K562 (cell line): Measurements from ENCODE around the gene MBD6. TPM values are rescaled to one million over a fixed set of nuclear protein-coding genes. Genes with fewer than 3 reads are reported as not detected.

Experiments
- ATAC-seq: fragments of 200-7000 bp; cut with Tn5 transposase; 3 replicates; pipeline ENCODE4 v1.9.1; 2020; ENCODE audit warnings: moderate library complexity
- BruUV-seq: library from RNA; stranded (reverse); fragments of 400-500 nt; replicated peaks from 2 replicates; lab custom pipeline; 2021; lab: Mats Ljungman, UMichigan
- CTCF ChIA-PET: fragments of 300-600 bp; formaldehyde crosslinking; extraction: SDS; loops from one replicate; lab custom pipeline; 2021; ENCODE audit warnings: low intra/inter-chr PET ratio; lab: Yijun Ruan, JAX
- POLR2A ChIA-PET: fragments of 300-600, 350-650 bp; sonication (Branson Sonifier 250); formaldehyde crosslinking; extraction: SDS; loops from one replicate; lab custom pipeline; 2021; ENCODE audit warnings: antibody characterized with exemption, inconsistent platforms; lab: Yijun Ruan, JAX
- DNase-seq, 4 experiments: peaks; one replicate each; pipeline versions ENCODE4 v3.0.0 to v3.0.0-alpha.2; 2011 to 2018; ENCODE audit warnings: low spot score in 3 of 4, mixed read lengths in 3 of 4; ENCODE audit errors: extremely low read depth in 1 of 4
- FAIRE-seq: peaks from 2 replicates; lab custom pipeline; 2011; peaks lifted over from hg19 to GRCh38; lab: Jason Lieb, UNC
- H2AFZ ChIP-seq: 2 replicates; pipeline ENCODE4 v1.6.0; 2011; ENCODE audit warnings: low read depth, low read length, control low read depth, inconsistent platforms
- H3K27ac ChIP-seq: fragments of 200-600 bp; 3 replicates; pipeline ENCODE4 v1.8.0; 2011; ENCODE audit warnings: low read depth, mild to moderate bottlenecking, control low read depth, inconsistent platforms, low read length, moderate library complexity, mixed read lengths; ENCODE audit errors: extremely low read depth
- H3K27me3 ChIP-seq, 2 experiments: fragments of 300-600 bp in 1 of 2; 2 replicates in 1 of 2; 3 replicates in 1 of 2; pipeline versions ENCODE4 v1.6.0 to v1.8.0; 2011; ENCODE audit warnings: inconsistent platforms in 2 of 2, low read length in 2 of 2, mild to moderate bottlenecking in 1 of 2, mixed read lengths in 1 of 2, moderate library complexity in 1 of 2; ENCODE audit not compliant: control insufficient read depth in 2 of 2, insufficient read depth in 2 of 2
- H3K36me3 ChIP-seq: fragments of 300-600 bp; 3 replicates; pipeline ENCODE4 v1.8.0; 2011; ENCODE audit warnings: mild to moderate bottlenecking, low read length, inconsistent platforms; ENCODE audit not compliant: control insufficient read depth, insufficient read depth
- H3K4me1 ChIP-seq, 2 experiments: fragments of 200-600 bp in 1 of 2; replicated peaks in 1 of 2; 2 replicates in 1 of 2; 3 replicates in 1 of 2; pipeline versions ENCODE4 v1.5.1 to v1.8.0; 2011; ENCODE audit warnings: inconsistent platforms in 2 of 2, low read length in 2 of 2, mild to moderate bottlenecking in 1 of 2, mixed read lengths in 1 of 2, moderate library complexity in 1 of 2; ENCODE audit not compliant: control insufficient read depth in 2 of 2, insufficient read depth in 2 of 2
- H3K4me2 ChIP-seq: 2 replicates; pipeline ENCODE4 v1.6.1; 2011; ENCODE audit warnings: low read length, control low read depth, inconsistent platforms, mixed read lengths; ENCODE audit not compliant: insufficient read depth
- H3K4me3 ChIP-seq: fragments of 200-600 bp; sonication (generic), shearing (Covaris generic); 2 replicates; pipeline ENCODE4 v1.5.1; 2016; ENCODE audit warnings: control low read depth, inconsistent platforms
- H3K79me2 ChIP-seq: fragments of 200-600 bp; 3 replicates; pipeline ENCODE4 v1.8.0; 2011; ENCODE audit warnings: low read length, inconsistent platforms; ENCODE audit not compliant: control insufficient read depth, insufficient read depth
- H3K9ac ChIP-seq, 2 experiments: 2 replicates each; pipeline versions ENCODE4 v1.6.0 to v1.6.1; 2011; ENCODE audit warnings: low read depth in 2 of 2, low read length in 2 of 2, control low read depth in 1 of 2, inconsistent platforms in 1 of 2, mild to moderate bottlenecking in 1 of 2, mixed read lengths in 1 of 2; ENCODE audit not compliant: insufficient read depth in 1 of 2
- H3K9me1 ChIP-seq: one replicate; pipeline ENCODE4 v1.6.0; 2011; ENCODE audit warnings: inconsistent platforms, mild to moderate bottlenecking, low read length, moderate library complexity; ENCODE audit not compliant: control insufficient read depth, insufficient read depth
- H3K9me3 ChIP-seq: replicated peaks from 2 replicates; pipeline ENCODE4 v1.5.1; 2011; ENCODE audit warnings: low read depth, low read length, inconsistent platforms; ENCODE audit not compliant: control insufficient read depth, insufficient read depth
- H4K20me1 ChIP-seq: replicated peaks from 2 replicates; pipeline ENCODE4 v1.6.1; 2011; ENCODE audit warnings: low read length, inconsistent platforms, mixed read lengths; ENCODE audit not compliant: control insufficient read depth, insufficient read depth
- CEBPZ ChIP-seq: fragments of 150-350 bp; IDR thresholded peaks from 2 replicates; pipeline ENCODE4 v1.6.1; 2014; ENCODE audit warnings: low read depth, mild to moderate bottlenecking, low read length, borderline replicate concordance
- CXXC5 ChIP-seq: fragments of 250-450 bp; sonication (Bioruptor Pico); IDR thresholded peaks from 2 replicates; pipeline ENCODE4 v1.8.0; 2022; ENCODE audit warnings: inconsistent platforms, mild to moderate bottlenecking, moderate library complexity
- E2F4 ChIP-seq: sonication (generic); formaldehyde crosslinking; IDR thresholded peaks from 2 replicates; pipeline ENCODE4 v1.8.0; 2022; ENCODE audit warnings: mild to moderate bottlenecking, low read depth, missing genetic modification reagents
- ELF4 ChIP-seq: fragments of 450-650 bp; formaldehyde crosslinking; IDR thresholded peaks from 2 replicates; pipeline ENCODE4 v1.4.0; 2022; ENCODE audit warnings: missing genetic modification characterization
- GTF2A2 ChIP-seq: IDR thresholded peaks from 2 replicates; pipeline ENCODE4 v1.6.1; 2016; ENCODE audit warnings: mild to moderate bottlenecking, missing genetic modification characterization, missing compliant biosample characterization
- KLF16 ChIP-seq: IDR thresholded peaks from 2 replicates; pipeline ENCODE4 v1.6.1; 2016; ENCODE audit warnings: antibody characterized with exemption
- NFIX ChIP-seq: fragments of 250-450 bp; sonication (Bioruptor Pico); IDR thresholded peaks from 2 replicates; pipeline ENCODE4 v1.4.0; 2020; ENCODE audit warnings: low read depth, mild to moderate bottlenecking, moderate library complexity
- PPARD ChIP-seq: fragments of 250-450 bp; sonication (Bioruptor Pico); IDR thresholded peaks from 2 replicates; pipeline ENCODE4 v1.8.0; 2022; ENCODE audit warnings: inconsistent platforms, mild to moderate bottlenecking, moderate library complexity
- PRMT5 ChIP-seq: sonication (generic); formaldehyde crosslinking; IDR thresholded peaks from 2 replicates; pipeline ENCODE4 v1.5.0; 2020; ENCODE audit warnings: missing genetic modification reagents
- SMAD2 ChIP-seq: fragments of 150-350 bp; IDR thresholded peaks from 2 replicates; pipeline ENCODE4 v1.6.1; 2014; ENCODE audit warnings: low read depth, mild to moderate bottlenecking, low read length
- TRIM28 ChIP-seq: fragments of 450-650 bp; IDR thresholded peaks from 2 replicates; pipeline ENCODE4 v1.6.1; 2017
- ZC3H8 ChIP-seq: fragments of 450-650 bp; IDR thresholded peaks from 2 replicates; pipeline ENCODE4 v1.6.1; 2017
- ZNF512 ChIP-seq: IDR thresholded peaks from 2 replicates; pipeline ENCODE4 v1.6.1; 2016; ENCODE audit warnings: missing genetic modification characterization, missing compliant biosample characterization
- ZNF764 ChIP-seq: fragments of 250-450 bp; sonication (Bioruptor Pico); IDR thresholded peaks from 2 replicates; pipeline ENCODE4 v1.4.0; 2020; ENCODE audit warnings: low read depth, mild to moderate bottlenecking, moderate library complexity
- WGBS: fragments of 100-300 bp; shearing (Covaris generic); methylation state at CpG from one replicate; pipeline ENCODE4 v1.1.6; 2016; ENCODE audit warnings: low coverage, mixed read lengths; ENCODE audit not compliant: insufficient coverage; ENCODE audit errors: missing lambda C conversion rate; 5-methylcytosine and 5-hydroxymethylcytosine counted together
- in situ Hi-C: fragments of 300-500 bp; cut with MboI; formaldehyde crosslinking; loops from 4 replicates; pipeline ENCODE4 v1.15.0; 2018; ENCODE audit warnings: inconsistent platforms, mixed read lengths
- intact Hi-C: fragments of 100-400 bp; cut with micrococcal nuclease; formaldehyde crosslinking; loops from 2 replicates; pipeline ENCODE4 v1.14.2; 2022
- polyA plus RNA-seq, 8 experiments: library from polyadenylated mRNA; depleted of rRNA in 4 of 8; stranded (reverse) in 5 of 8; unstranded in 3 of 8; fragments of >200 nt; fragmentation: Nextera tagmentation in 2 of 8; fragmentation: Illumina TruSeq in 1 of 8; extraction: Ambion mirVana in 2 of 8; extraction: Trizol in 1 of 8; gene quantifications; 2 replicates each; pipeline versions ENCODE4 v1.2.1 to v1.2.3, GENCODE V29; 2011 to 2014; ENCODE audit warnings: inconsistent platforms in 1 of 8, missing spikeins in 1 of 8
- total RNA-seq, 7 experiments: library from RNA; depleted of rRNA in 6 of 7; stranded (reverse); fragments of >200 nt in 6 of 7; fragmentation: Illumina TruSeq in 2 of 7; extraction: Trizol in 2 of 7; gene quantifications; 2 replicates each; pipeline versions ENCODE4 v1.2.1 to v1.2.3, GENCODE V29; 2011 to 2021; ENCODE audit warnings: low replicate concordance in 1 of 7
- TF ChIP-seq, protein P1 (sequence below): fragments of 250-450 bp; sonication (Bioruptor Pico); IDR thresholded peaks from 2 replicates; pipeline ENCODE4 v1.8.0; 2022; ENCODE audit warnings: moderate library complexity, mild to moderate bottlenecking, inconsistent platforms

Gene MBD6
- total and polyA plus RNA-seq, 9 of the 15 experiments (the other 6 are each of a cell fraction or from before 2014, with no cell fraction given) = 2.0 to 54.8 (median 3.8) TPM

DNA sequence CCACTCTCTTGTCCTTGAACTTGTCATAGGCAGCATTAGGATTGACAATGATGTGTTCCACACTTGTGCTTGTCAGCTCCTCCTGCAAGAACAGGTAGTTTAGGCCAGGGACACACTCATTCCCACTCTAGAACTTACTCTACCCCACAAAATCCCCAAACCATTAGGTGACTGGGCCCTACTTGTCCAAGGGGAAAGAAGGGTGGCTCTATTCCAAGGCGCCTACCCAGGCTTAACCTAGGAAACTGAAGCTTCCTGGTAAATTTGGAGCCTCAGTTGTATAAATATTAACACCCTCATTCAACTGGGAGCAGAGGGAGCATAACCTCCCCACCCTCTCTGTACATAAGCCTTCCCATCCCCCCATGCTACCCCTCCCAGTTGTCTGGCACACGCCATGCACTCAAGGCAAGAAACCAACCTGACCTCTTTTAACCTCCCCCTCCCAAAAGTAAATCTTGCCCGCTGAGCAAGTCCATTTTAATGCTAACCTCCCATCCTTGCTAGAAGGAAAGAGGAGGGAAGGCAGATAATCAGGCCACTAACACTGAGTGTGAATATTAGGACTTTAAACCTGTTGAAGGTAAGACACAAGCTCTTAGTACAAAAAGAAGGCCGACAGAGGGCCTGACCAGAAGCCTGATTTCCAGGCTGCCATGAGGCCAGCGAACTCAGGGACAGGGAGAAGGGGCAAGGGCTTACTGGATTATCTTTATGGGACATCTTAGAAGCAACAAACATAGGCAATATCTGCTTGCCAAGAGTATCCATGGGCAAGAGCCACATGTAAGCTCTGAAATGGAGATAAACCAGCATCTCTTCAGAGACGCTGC, 13.4 kb downstream of the MBD6 start:
- Histone ChIP-seq H3K9me3 (no peaks in the 10 kb centered on the region), H3K4me1 (peaks cover 17 to 36% of the 10 kb centered on the region in 2 experiments), H2AFZ (no peak overlapping the region), H4K20me1 (no peaks in the 10 kb centered on the region), H3K36me3 (peaks cover 84% of the 10 kb centered on the region), H3K4me3 (no peak overlapping the region), H3K27me3 (no peaks in the 10 kb centered on the region), H3K4me2 (no peak overlapping the region), H3K9me1 (no peaks in the 10 kb centered on the region), H3K27ac (no peak overlapping the region; the same call in 2 of the 3 replicates), H3K9ac (no peak overlapping the region; a peak in 1 of 4 replicates), H3K79me2 (peaks cover 23% of the 10 kb centered on the region)
- no peak for FAIRE-seq
- intact Hi-C loops = no loop called here
- 70% methylated on average over 6 of the region's 6 CpGs for WGBS
- ChIA-PET CTCF (no interaction called here), POLR2A (interaction anchor here (0.6 to 12.7 kb wide), 7 partner anchors 8 to 546 kb away, joined by 3 to 225 read pairs (median 4); partner anchors contain the start of genes DCTN2, DDIT3 and MBD6)
- BruUV-seq = no TSS peak
- ATAC-seq = no peak
- in situ Hi-C loops = no loop called here
- no peak for DNase-seq
- no peak for TF ChIP-seq CEBPZ
- TF ChIP-seq, protein P1, sequence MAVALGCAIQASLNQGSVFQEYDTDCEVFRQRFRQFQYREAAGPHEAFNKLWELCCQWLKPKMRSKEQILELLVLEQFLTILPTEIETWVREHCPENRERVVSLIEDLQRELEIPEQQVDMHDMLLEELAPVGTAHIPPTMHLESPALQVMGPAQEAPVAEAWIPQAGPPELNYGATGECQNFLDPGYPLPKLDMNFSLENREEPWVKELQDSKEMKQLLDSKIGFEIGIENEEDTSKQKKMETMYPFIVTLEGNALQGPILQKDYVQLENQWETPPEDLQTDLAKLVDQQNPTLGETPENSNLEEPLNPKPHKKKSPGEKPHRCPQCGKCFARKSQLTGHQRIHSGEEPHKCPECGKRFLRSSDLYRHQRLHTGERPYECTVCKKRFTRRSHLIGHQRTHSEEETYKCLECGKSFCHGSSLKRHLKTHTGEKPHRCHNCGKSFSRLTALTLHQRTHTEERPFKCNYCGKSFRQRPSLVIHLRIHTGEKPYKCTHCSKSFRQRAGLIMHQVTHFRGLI = no peak
- no peak for TF ChIP-seq ZNF512 (tag)
- no peak for TF ChIP-seq TRIM28
- TF ChIP-seq KLF16 = no peak
- no peak for TF ChIP-seq NFIX (CRISPR knock-in tag)
- TF ChIP-seq GTF2A2 = no peak
- no peak for TF ChIP-seq CXXC5 (CRISPR knock-in tag)
- no peak for TF ChIP-seq SMAD2
- TF ChIP-seq E2F4 (CRISPR knock-in tag) = no peak
- no peak for TF ChIP-seq ZNF764
- TF ChIP-seq PRMT5 (CRISPR knock-in tag) = no peak
- no peak for TF ChIP-seq PPARD
- no peak for TF ChIP-seq ZC3H8
- TF ChIP-seq ELF4 = no peak
